ENCODE measurements around the gene SAMD13. TPM values are rescaled to one million over a fixed set of nuclear protein-coding genes. Genes with fewer than 3 reads are reported as not detected.

The SAMD13 gene
- total and polyA plus RNA-seq, 8 donors = 1.4 to 9.0 (median 4.1) TPM; not detected in 2

DNA sequence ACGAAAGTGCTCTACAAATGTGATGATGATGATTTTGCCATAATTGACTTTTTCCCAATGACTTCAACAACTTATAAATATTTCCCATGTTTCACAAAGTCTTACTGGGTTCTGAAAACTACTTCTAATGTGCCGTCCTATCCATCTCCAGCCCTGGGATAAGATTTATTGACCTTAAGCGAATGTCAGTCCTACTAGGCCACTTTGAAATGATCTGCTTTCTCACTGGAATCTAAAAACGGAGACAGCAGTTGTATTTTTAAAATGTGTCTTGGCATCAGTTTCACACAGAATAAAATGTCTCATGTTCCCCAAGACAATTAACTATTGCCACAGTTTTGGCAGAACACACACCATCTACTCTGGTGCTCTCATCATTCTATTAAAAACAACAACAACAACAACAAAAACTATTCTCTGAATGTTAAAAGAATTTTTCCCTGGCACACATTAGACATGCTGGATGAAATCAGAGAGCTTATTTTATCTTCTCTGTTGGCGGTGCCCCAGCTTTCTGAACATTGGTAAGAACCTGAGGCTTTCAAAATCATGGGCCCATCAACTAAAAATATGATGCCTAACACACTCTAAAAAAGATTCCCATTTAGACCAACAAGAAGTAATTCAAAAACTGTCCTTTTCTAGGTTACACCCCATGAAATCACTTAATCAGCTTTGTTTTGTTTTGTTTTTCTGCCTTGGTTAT, 73.6 kb downstream of the SAMD13 start:
- WGBS, 5 donors = 73 to 87% (median 81%) methylated on average over 5 of the region's 5 CpGs
- peak overlapping the region in 1 of 5 donors; percentile 50 for H3K27ac ChIP-seq
- H3K27me3 ChIP-seq = no peaks in the 10 kb centered on the region
- H3K4me1 ChIP-seq = peaks cover 0 to 10% (median 4%) of the 10 kb centered on the region in 4 donors
- H3K4me3 ChIP-seq = no peak overlapping the region
- no peaks in the 10 kb centered on the region for H3K9me3 ChIP-seq
- TF ChIP-seq POLR2A (IDR thresholded peaks at IDR 0.05) (no peak), EP300 (IDR thresholded peaks at IDR 0.05) (no peak), CTCF (IDR thresholded peaks at IDR 0.05) (no peak), POLR2AphosphoS5 (IDR thresholded peaks at IDR 0.05) (no peak)
- intact Hi-C loops (cut with DNase I; ENCODE audit: low total_unique reads) = no loop called here
- no peaks in the 10 kb centered on the region for H3K36me3 ChIP-seq
- peak in 1 of 2 donors; percentile 44 for DNase-seq

GRCh38 chr1:84376000-84376910, 74.7 kb downstream of the SAMD13 start:
- intact Hi-C loops (cut with DNase I; ENCODE audit: low total_unique reads) = no loop called here
- no peaks in the 10 kb centered on the region for H3K36me3 ChIP-seq
- H3K4me1 ChIP-seq = peaks cover 0 to 10% (median 4%) of the 10 kb centered on the region in 4 donors
- WGBS, 5 donors = 77 to 93% (median 87%) methylated on average over 7 of the region's 7 CpGs
- no peaks in the 10 kb centered on the region for H3K9me3 ChIP-seq
- DNase-seq = peak in 1 of 2 donors; percentile 48
- H3K27me3 ChIP-seq = no peaks in the 10 kb centered on the region
- no peak overlapping the region for H3K4me3 ChIP-seq
- TF ChIP-seq POLR2A (IDR thresholded peaks at IDR 0.05) (no peak), CTCF (IDR thresholded peaks at IDR 0.05) (no peak), POLR2AphosphoS5 (IDR thresholded peaks at IDR 0.05) (no peak), EP300 (IDR thresholded peaks at IDR 0.05) (no peak)
- no peak overlapping the region for H3K27ac ChIP-seq

DNA sequence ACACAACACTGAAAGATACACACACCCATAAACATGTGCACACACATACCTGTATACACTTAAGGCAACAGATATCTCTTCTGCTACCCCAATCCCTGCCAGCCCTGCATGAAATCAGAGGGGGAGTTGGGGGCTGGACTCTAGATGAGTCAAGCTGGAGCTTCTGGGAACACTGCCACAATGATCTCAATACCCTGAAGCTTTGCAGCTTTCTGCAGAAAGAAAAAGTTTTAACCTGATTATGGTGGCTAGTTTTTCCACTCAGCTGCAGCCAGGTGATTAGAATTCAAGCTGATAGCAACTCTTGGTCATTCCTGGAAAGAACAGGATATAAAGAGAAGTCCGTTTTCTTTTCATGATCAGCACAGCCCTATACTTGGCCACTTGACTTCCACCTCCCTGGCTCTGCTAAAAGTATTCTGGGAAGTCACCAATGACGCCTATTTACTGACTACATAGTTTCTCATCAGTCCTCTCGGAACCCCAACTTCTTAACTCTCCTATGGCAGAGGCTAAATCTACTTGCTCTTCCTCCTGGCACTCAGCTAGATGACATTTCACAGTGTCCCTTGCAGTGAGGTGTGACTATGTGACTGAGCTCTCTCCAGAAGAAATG, 76.1 kb downstream of the SAMD13 start:
- Histone ChIP-seq H3K36me3 (no peaks in the 10 kb centered on the region), H3K9me3 (no peaks in the 10 kb centered on the region), H3K4me1 (peaks cover 0 to 10% (median 4%) of the 10 kb centered on the region in 4 donors), H3K4me3 (no peak overlapping the region), H3K27ac (no peak overlapping the region), H3K27me3 (no peaks in the 10 kb centered on the region)
- intact Hi-C loops (cut with DNase I; ENCODE audit: low total_unique reads) = no loop called here
- peak in 1 of 2 donors; percentile 83 for DNase-seq
- WGBS, 5 donors = 15 to 31% (median 23%) methylated on average over 3 of the region's 3 CpGs
- TF ChIP-seq POLR2AphosphoS5 (IDR thresholded peaks at IDR 0.05) (no peak), EP300 (IDR thresholded peaks at IDR 0.05) (no peak), CTCF (IDR thresholded peaks at IDR 0.05) (no peak), POLR2A (IDR thresholded peaks at IDR 0.05) (no peak)
